SK-N-SH (cell line): ENCODE data around the gene IRF9. TPM values are rescaled to one million over a fixed set of nuclear protein-coding genes. Genes with fewer than 3 reads are reported as not detected.
A peak's percentile ranks its signal among the peaks of the same experiment; 100 is the strongest.

Source experiments
- CTCF ChIA-PET: fragments of 300-600, 350-600 bp; formaldehyde crosslinking; extraction: SDS; loops from one replicate; lab custom pipeline; 2021; lab: Yijun Ruan, JAX
- POLR2A ChIA-PET: fragments of 350-600 bp; sonication (Branson Sonifier 250); formaldehyde crosslinking; extraction: SDS; loops from one replicate; lab custom pipeline; 2020; ENCODE audit warnings: antibody characterized with exemption, inconsistent platforms; lab: Yijun Ruan, JAX
- DNase-seq: peaks from one replicate; pipeline ENCODE4 v3.0.0; 2012
- H2AFZ ChIP-seq: fragments of 200-600 bp; sonication (generic); 2 replicates; pipeline ENCODE4 v1.8.1; 2016; ENCODE audit warnings: antibody characterized with exemption, mild to moderate bottlenecking, low read depth
- H3F3A ChIP-seq: fragments of 200-600 bp; sonication (generic); replicated peaks from 2 replicates; pipeline ENCODE3; 2016; ENCODE audit warnings: antibody characterized with exemption, mild to moderate bottlenecking; ENCODE audit not compliant: insufficient read depth
- H3K27ac ChIP-seq, 2 experiments: fragments of 200-500 bp in 1 of 2; fragments of 200-600 bp in 1 of 2; sonication (Bioruptor generic) in 1 of 2; sonication (generic), shearing (Covaris generic) in 1 of 2; 2 replicates each; pipeline versions ENCODE4 v1.5.1 to v1.6.1; 2014 to 2016; ENCODE audit warnings: low read depth in 2 of 2, inconsistent platforms in 1 of 2, low read length in 1 of 2, mild to moderate bottlenecking in 1 of 2, mixed read lengths in 1 of 2
- H3K27me3 ChIP-seq: fragments of 200-600 bp; sonication (generic), shearing (Covaris generic); 2 replicates; pipeline ENCODE4 v1.6.1; 2016; ENCODE audit warnings: mixed run types; ENCODE audit not compliant: insufficient read depth
- H3K36me3 ChIP-seq, 2 experiments: fragments of 200-500 bp in 1 of 2; fragments of 200-600 bp in 1 of 2; sonication (Bioruptor generic) in 1 of 2; sonication (generic) in 1 of 2; replicated peaks in 1 of 2; 2 replicates each; pipeline versions ENCODE3 to v1.5.1; 2014 to 2016; ENCODE audit warnings: low read length in 1 of 2, mild to moderate bottlenecking in 1 of 2; ENCODE audit not compliant: insufficient read depth in 2 of 2, control insufficient read depth in 1 of 2
- H3K4me1 ChIP-seq, 2 experiments: fragments of 200-500 bp in 1 of 2; fragments of 200-600 bp in 1 of 2; sonication (Bioruptor generic) in 1 of 2; sonication (generic), shearing (Covaris generic) in 1 of 2; 2 replicates each; pipeline versions ENCODE4 v1.5.1 to v1.6.1; 2014 to 2016; ENCODE audit warnings: low read depth in 1 of 2, low read length in 1 of 2, mixed run types in 1 of 2; ENCODE audit not compliant: insufficient read depth in 2 of 2, control insufficient read depth in 1 of 2
- H3K4me2 ChIP-seq: fragments of 200-600 bp; sonication (generic), shearing (Covaris generic); 2 replicates; pipeline ENCODE4 v1.6.1; 2017; ENCODE audit warnings: mixed run types
- H3K4me3 ChIP-seq, 2 experiments: fragments of 200-500 bp in 1 of 2; fragments of 200-600 bp in 1 of 2; sonication (Bioruptor generic) in 1 of 2; sonication (generic), shearing (Covaris generic) in 1 of 2; 2 replicates each; pipeline versions ENCODE4 v1.5.1 to v1.8.1; 2014 to 2016; ENCODE audit warnings: low read depth in 2 of 2, inconsistent platforms in 1 of 2, low read length in 1 of 2, mild to moderate bottlenecking in 1 of 2, mixed read lengths in 1 of 2, moderate library complexity in 1 of 2
- H3K79me2 ChIP-seq: fragments of 200-600 bp; sonication (generic); 2 replicates; pipeline ENCODE4 v1.8.1; 2017; ENCODE audit warnings: mild to moderate bottlenecking; ENCODE audit not compliant: insufficient read depth
- H3K9ac ChIP-seq: fragments of 200-600 bp; sonication (generic); 2 replicates; pipeline ENCODE4 v1.6.1; 2017; ENCODE audit warnings: mixed run types
- H3K9me2 ChIP-seq: fragments of 200-600 bp; sonication (generic); 2 replicates; pipeline ENCODE4 v1.6.1; 2017; ENCODE audit warnings: mixed run types
- H3K9me3 ChIP-seq: fragments of 200-600 bp; sonication (generic); 2 replicates; pipeline ENCODE4 v1.6.1; 2017; ENCODE audit warnings: mixed run types, mild to moderate bottlenecking, moderate library complexity
- H4K20me1 ChIP-seq: fragments of 200-600 bp; sonication (generic); 2 replicates; pipeline ENCODE4 v1.6.1; 2017; ENCODE audit warnings: mild to moderate bottlenecking, mixed run types; ENCODE audit not compliant: insufficient read depth
- CHD2 ChIP-seq: fragments of 150-350 bp; IDR thresholded peaks from 2 replicates; pipeline ENCODE4 v1.6.1; 2018; ENCODE audit warnings: low read length; ENCODE audit not compliant: partially characterized antibody
- EP300 ChIP-seq, 2 experiments: IDR thresholded peaks; 2 replicates each; pipeline versions ENCODE4 v1.4.0 to v1.6.1; 2012; ENCODE audit warnings: borderline replicate concordance in 1 of 2, low read depth in 1 of 2, low read length in 1 of 2
- EZH2phosphoT487 ChIP-seq: fragments of 200-600 bp; sonication (generic); IDR thresholded peaks from 2 replicates; pipeline ENCODE4 v1.6.1; 2017; ENCODE audit warnings: low read depth, mixed run types, mild to moderate bottlenecking, antibody characterized with exemption, moderate library complexity, borderline replicate concordance
- FOXM1 ChIP-seq: IDR thresholded peaks from 2 replicates; pipeline ENCODE4 v1.4.0; 2012; ENCODE audit warnings: low read depth, mild to moderate bottlenecking
- GABPA ChIP-seq: IDR thresholded peaks from 2 replicates; pipeline ENCODE4 v1.4.0; 2012; ENCODE audit warnings: low read depth, mild to moderate bottlenecking
- JUND ChIP-seq: IDR thresholded peaks from 2 replicates; pipeline ENCODE4 v1.4.0; 2012
- MEF2A ChIP-seq: IDR thresholded peaks from 2 replicates; pipeline ENCODE4 v1.4.0; 2012; ENCODE audit warnings: low read depth, borderline replicate concordance
- NFIC ChIP-seq: IDR thresholded peaks from 2 replicates; pipeline ENCODE4 v1.4.0; 2012; ENCODE audit warnings: borderline replicate concordance
- TAF1 ChIP-seq: IDR thresholded peaks from 2 replicates; pipeline ENCODE4 v1.6.1; 2012; ENCODE audit warnings: low read depth, mild to moderate bottlenecking, low read length, moderate library complexity, borderline replicate concordance
- TCF12 ChIP-seq: IDR thresholded peaks from 2 replicates; pipeline ENCODE4 v1.4.0; 2012
- TEAD4 ChIP-seq: IDR thresholded peaks from 2 replicates; pipeline ENCODE4 v1.4.0; 2012; ENCODE audit warnings: mild to moderate bottlenecking, borderline replicate concordance; ENCODE audit not compliant: insufficient read depth
- WGBS: methylation state at CpG from one replicate; pipeline ENCODE4 v1.1.6; 2017; ENCODE audit warnings: low lambda C conversion rate; 5-methylcytosine and 5-hydroxymethylcytosine counted together
- polyA plus RNA-seq, 3 experiments: library from polyadenylated mRNA; depleted of rRNA; stranded (reverse); fragments of >200 nt; gene quantifications; 2 replicates each; pipeline ENCODE4 v1.2.3, GENCODE V29; 2012
- TF ChIP-seq, protein P1 (sequence below): IDR thresholded peaks from 2 replicates; pipeline ENCODE4 v1.4.0; 2012; ENCODE audit warnings: low read depth, borderline replicate concordance
- TF ChIP-seq, protein P2 (sequence below): IDR thresholded peaks from 2 replicates; pipeline ENCODE4 v1.4.0; 2012; ENCODE audit warnings: low read depth
- TF ChIP-seq, protein P3 (sequence below): IDR thresholded peaks from 2 replicates; pipeline ENCODE4; 2012
- TF ChIP-seq, protein P4 (sequence below): fragments of 150-350 bp; IDR thresholded peaks from 2 replicates; pipeline ENCODE4 v1.6.1; 2016; ENCODE audit warnings: mild to moderate bottlenecking, low read depth, low read length
- TF ChIP-seq, protein P5 (sequence below): IDR thresholded peaks from 2 replicates; pipeline ENCODE4 v1.6.1; 2012; ENCODE audit warnings: mild to moderate bottlenecking, low read depth, low read length, moderate library complexity

IRF9 gene
- polyA plus RNA-seq, 1 of the 3 experiments (the other 2 are of a cell fraction) = 37.6 TPM

DNA sequence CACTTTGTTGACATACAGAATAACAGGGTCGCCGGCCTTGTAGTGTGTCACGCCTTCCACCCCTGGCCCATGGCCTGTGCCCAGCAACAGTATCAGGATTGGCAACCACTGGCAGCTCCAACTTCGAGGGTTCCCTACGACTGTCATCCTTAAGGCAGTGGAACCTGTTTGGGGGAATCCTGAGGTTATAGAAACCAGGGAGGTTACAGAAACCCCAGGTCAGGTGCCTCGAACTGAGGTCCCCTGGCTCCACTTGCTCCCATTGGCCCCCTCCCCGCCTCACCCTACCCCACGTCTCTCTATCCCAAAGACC is 33.8 kb downstream of the IRF9 start:
- no peaks in the 10 kb centered on the region for H3K9me2 ChIP-seq
- no peaks in the 10 kb centered on the region for H4K20me1 ChIP-seq
- peak overlapping the region; percentile 87; the same call in 1 of the 2 replicates for H2AFZ ChIP-seq
- H3K79me2 ChIP-seq = peaks cover 79% of the 10 kb centered on the region
- no peaks in the 10 kb centered on the region for H3K9me3 ChIP-seq
- H3K36me3 ChIP-seq = peaks cover 21 to 29% of the 10 kb centered on the region in 2 experiments
- 35% methylated on average over 5 of the region's 8 CpGs for WGBS
- H3K27ac ChIP-seq = peak overlapping the region; percentile 88 to 89
- H3K9ac ChIP-seq = peak overlapping the region; percentile 97
- H3F3A ChIP-seq = peaks cover 3% of the 10 kb centered on the region
- peak overlapping the region; percentile 97 for H3K4me2 ChIP-seq
- ChIA-PET POLR2A (interaction anchor here (1.1 to 2.4 kb wide), 9 partner anchors 11 to 101 kb away, joined by 3 to 15 read pairs (median 8); partner anchors contain the start of genes CHMP4A, DCAF11, MDP1 and NRL), CTCF (interaction anchor here (1.0 to 1.6 kb wide), 5 partner anchors 19 to 86 kb away, joined by 3 to 7 read pairs (median 4); partner anchors contain the start of genes CHMP4A, IRF9 and TINF2)
- peaks cover 11% of the 10 kb centered on the region in 2 experiments; a peak in 2 of 4 replicates for H3K4me1 ChIP-seq
- peak overlapping the region; percentile 84 to 85 for H3K4me3 ChIP-seq
- TF ChIP-seq, protein P1, sequence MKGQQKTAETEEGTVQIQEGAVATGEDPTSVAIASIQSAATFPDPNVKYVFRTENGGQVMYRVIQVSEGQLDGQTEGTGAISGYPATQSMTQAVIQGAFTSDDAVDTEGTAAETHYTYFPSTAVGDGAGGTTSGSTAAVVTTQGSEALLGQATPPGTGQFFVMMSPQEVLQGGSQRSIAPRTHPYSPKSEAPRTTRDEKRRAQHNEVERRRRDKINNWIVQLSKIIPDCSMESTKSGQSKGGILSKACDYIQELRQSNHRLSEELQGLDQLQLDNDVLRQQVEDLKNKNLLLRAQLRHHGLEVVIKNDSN = no peak
- TF ChIP-seq TAF1 (no peak), NFIC (no peak), TCF12 (no peak), EZH2phosphoT487 (no peak), TEAD4 (no peak), GABPA (no peak)
- TF ChIP-seq, protein P2, sequence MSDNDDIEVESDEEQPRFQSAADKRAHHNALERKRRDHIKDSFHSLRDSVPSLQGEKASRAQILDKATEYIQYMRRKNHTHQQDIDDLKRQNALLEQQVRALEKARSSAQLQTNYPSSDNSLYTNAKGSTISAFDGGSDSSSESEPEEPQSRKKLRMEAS = no peak
- TF ChIP-seq, all 33 proteins: peak for 0
- no peaks in the 10 kb centered on the region for H3K27me3 ChIP-seq
- DNase-seq = no peak

DNA sequence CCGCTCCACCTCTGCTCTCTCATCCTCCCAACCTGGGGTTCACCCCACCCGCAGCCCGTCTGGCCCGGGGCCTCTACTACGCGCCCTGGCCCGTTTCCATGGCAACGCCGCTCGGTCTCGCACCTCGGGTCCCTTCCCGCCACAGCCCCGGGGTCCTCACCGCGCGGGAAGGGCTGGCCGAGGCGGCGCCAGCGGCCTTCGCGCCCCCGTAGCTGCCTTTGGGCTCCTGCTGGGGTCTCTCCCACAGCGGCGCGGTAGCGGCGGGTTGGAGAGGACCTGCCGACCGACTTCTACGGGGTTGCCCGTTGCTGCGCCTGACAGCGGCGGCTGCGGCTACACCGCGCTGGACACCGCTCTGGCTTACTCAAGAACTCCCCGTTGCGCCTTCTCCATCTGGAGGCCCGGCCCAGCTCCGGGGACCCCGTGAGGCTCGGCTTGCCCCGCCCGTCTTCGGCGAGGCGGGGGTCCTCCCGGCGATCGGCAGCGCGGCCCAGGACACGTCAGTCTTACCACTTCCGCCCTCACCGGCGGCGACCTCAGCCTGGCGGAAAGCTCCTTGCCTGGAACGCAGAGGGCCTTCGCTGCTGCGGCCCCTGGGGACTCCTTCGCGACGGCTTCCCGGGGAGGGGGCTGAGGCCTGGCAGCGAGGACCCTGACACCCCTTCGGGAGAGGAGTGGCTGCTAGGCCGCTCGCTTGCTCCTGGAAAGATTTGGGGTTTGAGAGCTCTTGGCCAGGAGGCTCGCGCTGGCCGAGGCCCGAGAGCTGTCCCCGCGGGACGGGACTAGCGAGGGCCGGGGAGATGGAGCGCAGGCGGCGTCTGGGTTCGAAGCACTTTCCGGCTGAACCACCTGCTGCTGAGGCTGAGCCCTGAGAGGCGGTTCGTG is 34.4 kb downstream of the IRF9 start, which contains the start of gene TM9SF1:
TSS of gene TM9SF1 (minus strand) at position 256 of the 885 bp plus-strand sequence. CDS start 422 bp downstream, outside the sequence.
- Histone ChIP-seq H3K79me2 (peaks cover 84% of the 10 kb centered on the region), H3K27me3 (no peaks in the 10 kb centered on the region), H3K9me2 (no peaks in the 10 kb centered on the region), H3F3A (no peaks in the 10 kb centered on the region), H3K9me3 (no peaks in the 10 kb centered on the region), H3K9ac (peak within 1 kb of the TSS; percentile 97), H3K36me3 (peaks cover 15 to 31% of the 10 kb centered on the region in 2 experiments), H3K4me2 (peak within 1 kb of the TSS; percentile 97), H4K20me1 (no peaks in the 10 kb centered on the region), H3K27ac (peak within 1 kb of the TSS; percentile 88 to 89), H3K4me1 (peaks cover 11% of the 10 kb centered on the region in 2 experiments; a peak in 2 of 4 replicates), H2AFZ (peak within 1 kb of the TSS; percentile 87), H3K4me3 (peak within 1 kb of the TSS; percentile 84 to 85)
- WGBS = 1% methylated on average over 37 of the region's 89 CpGs
- ChIA-PET POLR2A (interaction anchor here (0.9 to 2.4 kb wide), 15 partner anchors 10 to 101 kb away, joined by 3 to 15 read pairs (median 6); partner anchors contain the start of genes CHMP4A, DCAF11, MDP1 and NRL), CTCF (interaction anchor here (0.8 to 1.9 kb wide), 9 partner anchors 9 to 113 kb away, joined by 3 to 8 read pairs (median 4); partner anchors contain the start of genes CHMP4A, CIDEB, IRF9 and MDP1)
- DNase-seq = peak; percentile 94
- TF ChIP-seq FOXM1 = no peak
- TF ChIP-seq, protein P3, sequence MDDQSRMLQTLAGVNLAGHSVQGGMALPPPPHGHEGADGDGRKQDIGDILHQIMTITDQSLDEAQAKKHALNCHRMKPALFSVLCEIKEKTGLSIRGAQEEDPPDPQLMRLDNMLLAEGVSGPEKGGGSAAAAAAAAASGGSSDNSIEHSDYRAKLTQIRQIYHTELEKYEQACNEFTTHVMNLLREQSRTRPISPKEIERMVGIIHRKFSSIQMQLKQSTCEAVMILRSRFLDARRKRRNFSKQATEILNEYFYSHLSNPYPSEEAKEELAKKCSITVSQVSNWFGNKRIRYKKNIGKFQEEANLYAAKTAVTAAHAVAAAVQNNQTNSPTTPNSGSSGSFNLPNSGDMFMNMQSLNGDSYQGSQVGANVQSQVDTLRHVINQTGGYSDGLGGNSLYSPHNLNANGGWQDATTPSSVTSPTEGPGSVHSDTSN = no peak
- TF ChIP-seq TAF1 = peak; percentile 54; the same call in 1 of the 2 replicates
- peak; percentile 46 for TF ChIP-seq CHD2
- TF ChIP-seq NFIC = no peak
- TF ChIP-seq EP300 (IDR thresholded peaks at IDR 0.05; ENCODE audit: borderline replicate concordance in 1 of 2, low read depth in 1 of 2, low read length in 1 of 2) = peak in 1 of 2 experiments; percentile 7; a peak in 1 of 4 replicates
- TF ChIP-seq, protein P4, sequence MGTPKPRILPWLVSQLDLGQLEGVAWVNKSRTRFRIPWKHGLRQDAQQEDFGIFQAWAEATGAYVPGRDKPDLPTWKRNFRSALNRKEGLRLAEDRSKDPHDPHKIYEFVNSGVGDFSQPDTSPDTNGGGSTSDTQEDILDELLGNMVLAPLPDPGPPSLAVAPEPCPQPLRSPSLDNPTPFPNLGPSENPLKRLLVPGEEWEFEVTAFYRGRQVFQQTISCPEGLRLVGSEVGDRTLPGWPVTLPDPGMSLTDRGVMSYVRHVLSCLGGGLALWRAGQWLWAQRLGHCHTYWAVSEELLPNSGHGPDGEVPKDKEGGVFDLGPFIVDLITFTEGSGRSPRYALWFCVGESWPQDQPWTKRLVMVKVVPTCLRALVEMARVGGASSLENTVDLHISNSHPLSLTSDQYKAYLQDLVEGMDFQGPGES = no peak
- no peak; the same call in 1 of the 2 replicates for TF ChIP-seq JUND
- TF ChIP-seq MEF2A = no peak
- TF ChIP-seq, protein P5, sequence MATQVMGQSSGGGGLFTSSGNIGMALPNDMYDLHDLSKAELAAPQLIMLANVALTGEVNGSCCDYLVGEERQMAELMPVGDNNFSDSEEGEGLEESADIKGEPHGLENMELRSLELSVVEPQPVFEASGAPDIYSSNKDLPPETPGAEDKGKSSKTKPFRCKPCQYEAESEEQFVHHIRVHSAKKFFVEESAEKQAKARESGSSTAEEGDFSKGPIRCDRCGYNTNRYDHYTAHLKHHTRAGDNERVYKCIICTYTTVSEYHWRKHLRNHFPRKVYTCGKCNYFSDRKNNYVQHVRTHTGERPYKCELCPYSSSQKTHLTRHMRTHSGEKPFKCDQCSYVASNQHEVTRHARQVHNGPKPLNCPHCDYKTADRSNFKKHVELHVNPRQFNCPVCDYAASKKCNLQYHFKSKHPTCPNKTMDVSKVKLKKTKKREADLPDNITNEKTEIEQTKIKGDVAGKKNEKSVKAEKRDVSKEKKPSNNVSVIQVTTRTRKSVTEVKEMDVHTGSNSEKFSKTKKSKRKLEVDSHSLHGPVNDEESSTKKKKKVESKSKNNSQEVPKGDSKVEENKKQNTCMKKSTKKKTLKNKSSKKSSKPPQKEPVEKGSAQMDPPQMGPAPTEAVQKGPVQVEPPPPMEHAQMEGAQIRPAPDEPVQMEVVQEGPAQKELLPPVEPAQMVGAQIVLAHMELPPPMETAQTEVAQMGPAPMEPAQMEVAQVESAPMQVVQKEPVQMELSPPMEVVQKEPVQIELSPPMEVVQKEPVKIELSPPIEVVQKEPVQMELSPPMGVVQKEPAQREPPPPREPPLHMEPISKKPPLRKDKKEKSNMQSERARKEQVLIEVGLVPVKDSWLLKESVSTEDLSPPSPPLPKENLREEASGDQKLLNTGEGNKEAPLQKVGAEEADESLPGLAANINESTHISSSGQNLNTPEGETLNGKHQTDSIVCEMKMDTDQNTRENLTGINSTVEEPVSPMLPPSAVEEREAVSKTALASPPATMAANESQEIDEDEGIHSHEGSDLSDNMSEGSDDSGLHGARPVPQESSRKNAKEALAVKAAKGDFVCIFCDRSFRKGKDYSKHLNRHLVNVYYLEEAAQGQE = 0 out of 2 replicates have a peak, but pooled peaks have one; percentile 5
